Measurements from ENCODE around the gene MPP2.
A peak's percentile ranks its signal among the peaks of the same experiment; 100 is the strongest.
"Not testable (repeated sequence)": the region's sequence is repeated elsewhere in the genome, so short reads cannot be mapped to it uniquely, and the experiment has no call there.

Gene MPP2

GRCh38 chr17:43873815-43874214 lies 33.5 kb downstream of the MPP2 start:
- no peak for DNase-seq

- DNase-seq: no peak
Measured at GRCh38 chr17:43873091-43873490, 34.2 kb downstream of the MPP2 start.

GRCh38 chr17:43871946-43872690 lies 35.2 kb downstream of the MPP2 start:
- no peak for DNase-seq

- not testable (repeated sequence) for DNase-seq
Measured at GRCh38 chr17:43869031-43869430, 38.3 kb downstream of the MPP2 start.

DNA sequence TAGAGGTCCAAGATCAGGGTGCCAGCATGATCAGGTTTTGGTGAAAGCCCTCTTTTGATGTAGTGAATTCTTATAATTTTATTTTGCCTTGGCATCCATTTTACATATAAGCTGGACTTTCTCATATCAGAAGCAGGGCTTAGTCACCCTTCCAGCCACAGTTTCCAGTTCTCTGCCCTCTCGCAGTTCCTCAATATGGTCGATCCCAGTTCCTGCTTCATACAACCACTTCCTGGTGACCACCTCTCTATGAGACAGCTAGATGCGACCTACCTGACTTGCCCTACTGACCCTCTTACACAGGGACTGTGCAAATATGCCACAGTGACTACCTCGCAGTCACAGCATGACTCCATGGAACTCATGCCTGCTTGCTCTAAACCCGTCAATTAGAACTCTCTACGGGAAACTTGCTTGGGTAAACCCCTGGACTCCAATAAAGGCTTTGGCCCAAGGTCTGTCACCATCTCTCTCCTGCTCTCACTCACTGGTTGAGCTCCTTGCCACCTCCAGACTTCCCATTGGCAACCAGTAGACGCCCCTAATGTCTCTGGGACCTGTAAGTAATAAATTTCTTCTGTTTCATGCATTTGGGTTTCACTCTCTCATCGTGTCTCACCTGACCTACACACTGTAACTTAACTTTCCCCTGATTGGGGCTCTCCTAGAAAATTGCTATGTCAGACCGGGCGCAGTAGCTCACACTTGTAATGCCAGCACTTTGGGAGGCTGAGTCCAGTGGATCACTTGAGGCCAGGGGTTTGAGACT lies 38.9 kb downstream of the MPP2 start:
- peak; percentile 84 for DNase-seq

DNA sequence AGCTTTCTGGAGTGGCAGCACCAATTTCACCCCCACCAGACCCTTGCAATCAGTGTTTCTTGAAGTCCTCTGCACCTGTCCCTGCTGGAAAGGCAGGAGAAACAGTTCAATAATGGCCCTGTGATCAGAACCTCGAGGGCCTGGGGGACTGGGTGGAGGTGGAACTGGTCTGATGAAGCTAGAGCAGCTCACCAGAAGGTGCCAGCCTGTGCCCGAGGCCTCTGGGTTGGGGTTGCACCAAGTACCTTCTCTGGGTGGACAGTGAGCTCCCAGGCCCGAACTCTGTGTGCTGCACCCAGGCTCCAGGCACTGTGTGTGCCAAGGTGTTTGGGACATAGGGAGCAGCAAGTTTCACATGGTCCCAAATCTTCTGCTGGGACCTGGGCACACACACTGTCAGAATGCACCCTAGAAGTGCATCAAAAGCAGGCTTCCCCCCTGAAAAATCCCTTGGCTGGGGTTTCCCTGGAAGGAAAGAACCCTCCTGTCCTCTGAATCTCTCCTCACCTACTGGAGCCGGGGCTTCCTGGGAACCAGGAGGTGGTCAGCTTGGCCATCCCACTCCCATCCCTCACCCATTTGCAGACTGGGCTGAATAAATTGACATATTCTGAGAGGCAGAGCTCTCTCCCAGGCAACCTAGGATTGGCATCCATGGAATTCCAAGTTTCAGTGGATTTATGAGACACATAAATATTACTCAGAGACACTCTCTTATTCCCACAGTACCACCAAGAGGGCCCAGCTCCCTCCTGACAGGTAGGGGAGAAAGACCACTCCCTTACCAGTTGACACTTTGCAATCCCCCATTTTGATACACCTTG lies 43.0 kb downstream of the MPP2 start:
- DNase-seq: no peak

- DNase-seq: no peak
Measured at GRCh38 chr17:43861960-43862359, 45.4 kb downstream of the MPP2 start.

DNA sequence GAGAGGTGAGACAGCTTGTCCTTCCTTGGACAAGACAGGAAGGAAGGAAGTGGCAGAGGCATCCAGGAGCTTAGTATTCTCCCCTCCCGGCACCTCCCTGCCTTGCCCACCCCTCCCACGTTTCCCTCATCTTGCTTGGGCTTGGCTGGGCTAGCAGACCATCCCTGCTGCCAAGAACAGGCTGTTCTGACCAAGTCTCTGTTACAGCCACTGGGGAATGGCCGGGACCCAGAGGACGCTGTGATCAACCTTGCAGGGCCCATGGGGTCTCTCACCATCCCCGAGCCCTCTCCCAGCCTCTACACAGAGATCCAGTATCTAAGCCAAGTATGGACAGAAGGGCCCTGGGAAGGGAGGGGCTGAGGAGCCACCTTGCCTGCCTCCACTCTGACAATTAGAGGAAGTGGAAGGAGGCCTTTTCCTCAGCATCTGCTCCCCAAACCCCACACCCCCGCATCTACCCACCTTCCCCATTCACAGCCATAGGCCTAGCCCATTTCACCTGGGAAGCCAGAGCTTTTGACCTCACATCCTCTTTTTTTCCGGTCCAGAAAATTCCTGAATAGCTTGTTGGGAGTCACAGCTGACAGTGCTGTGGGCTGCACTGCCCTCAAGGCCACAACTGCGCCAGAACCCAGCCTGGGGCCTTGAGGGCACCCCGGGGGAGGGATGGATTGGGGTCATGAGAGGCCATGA lies 46.3 kb downstream of the MPP2 start:
- DNase-seq: peak; percentile 30

GRCh38 chr17:43860077-43860725 lies 47.1 kb downstream of the MPP2 start:
- DNase-seq: no peak

DNA sequence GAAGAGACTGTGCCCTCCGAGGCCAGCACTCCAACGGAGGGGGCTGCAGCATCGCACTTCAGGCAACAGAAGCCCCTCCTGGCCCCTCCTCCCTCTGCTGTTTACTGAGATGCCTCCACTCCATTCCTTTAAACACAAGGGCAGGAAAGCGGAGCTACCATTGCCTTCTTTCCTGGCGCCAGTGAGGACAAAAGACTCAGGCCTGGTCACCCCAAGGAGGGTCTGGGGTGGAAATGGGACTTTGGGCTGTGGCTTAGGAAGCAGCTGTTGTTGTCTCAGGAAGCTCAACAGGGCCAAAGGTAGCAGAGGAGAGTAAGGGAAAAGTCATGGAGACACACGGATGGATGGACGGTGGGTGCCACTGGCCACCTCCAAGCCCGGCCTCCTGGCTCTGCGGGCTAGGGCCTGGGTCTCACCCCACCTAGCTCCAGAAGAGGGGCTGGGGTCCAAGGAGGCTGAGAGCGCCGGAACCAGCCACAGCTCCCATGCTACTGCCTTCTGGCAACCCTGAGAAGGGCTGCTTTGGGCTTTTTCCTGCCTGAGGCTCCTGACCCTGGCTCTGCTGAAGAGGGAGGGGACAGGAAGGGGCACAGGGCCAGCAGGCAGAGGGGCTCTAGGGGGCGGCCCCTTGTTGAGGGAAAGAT lies 49.3 kb downstream of the MPP2 start:
- DNase-seq: no peak

- DNase-seq: no peak
Measured at GRCh38 chr17:43857141-43857540, 50.2 kb downstream of the MPP2 start.

DNA sequence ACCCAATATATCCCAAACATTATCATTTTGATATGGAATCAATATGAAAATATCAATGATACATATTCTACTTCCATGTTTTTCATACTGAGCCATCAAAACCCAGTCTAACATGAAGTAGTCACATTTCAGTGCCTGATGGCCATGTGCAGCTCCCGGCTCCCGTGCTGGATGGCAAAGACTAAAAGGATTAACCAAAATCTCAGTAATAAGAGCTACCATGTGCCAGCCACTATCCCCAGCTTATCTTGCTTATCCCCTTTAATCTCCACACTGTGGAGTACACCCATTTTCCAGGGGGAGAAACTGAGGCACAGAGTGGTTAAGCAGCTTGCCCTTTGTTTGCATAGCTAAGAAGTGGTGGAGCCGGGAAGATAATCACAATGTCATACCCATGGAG lies 51.2 kb downstream of the MPP2 start:
- no peak for DNase-seq

GRCh38 chr17:43855061-43855460 lies 52.3 kb downstream of the MPP2 start:
- DNase-seq: no peak

DNA sequence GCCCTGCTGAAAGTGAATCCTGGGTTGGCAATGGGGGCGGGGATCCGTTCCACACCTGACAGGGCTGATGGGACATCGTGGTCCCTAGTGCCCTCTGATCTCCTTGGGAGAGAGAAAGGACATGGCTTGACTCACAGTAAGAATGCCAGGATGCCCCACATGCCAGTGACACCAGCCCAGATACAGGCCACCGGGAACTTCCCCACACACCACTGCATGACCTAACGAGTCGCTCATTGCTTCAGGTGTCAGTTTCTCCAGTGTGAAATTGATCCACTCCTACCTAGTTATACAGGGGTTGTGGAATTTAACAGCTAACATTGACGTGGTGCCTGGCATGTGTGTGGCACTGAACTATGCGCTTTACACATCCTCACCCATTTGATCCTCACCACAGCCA lies 52.8 kb downstream of the MPP2 start:
- DNase-seq: no peak

DNA sequence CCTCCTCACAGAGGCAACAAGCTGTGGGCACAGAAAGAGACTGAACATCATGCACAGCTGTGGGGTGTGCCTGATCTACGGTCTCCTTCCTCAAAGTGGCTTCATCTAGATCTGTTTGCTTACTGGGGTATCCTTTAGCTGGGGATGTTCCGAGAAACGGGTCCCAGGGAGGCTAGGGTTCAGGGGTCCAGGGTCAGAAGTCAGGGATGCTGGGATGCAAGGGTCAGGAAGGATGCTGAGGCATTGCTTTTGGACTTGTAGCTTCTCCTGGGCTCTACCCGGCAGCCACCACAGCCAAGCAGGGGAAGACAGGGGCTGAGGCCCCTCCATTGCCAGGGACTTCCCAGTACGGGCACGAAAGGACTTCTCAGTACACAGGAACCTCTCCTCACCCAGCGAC lies 53.8 kb downstream of the MPP2 start:
- DNase-seq: no peak

DNA sequence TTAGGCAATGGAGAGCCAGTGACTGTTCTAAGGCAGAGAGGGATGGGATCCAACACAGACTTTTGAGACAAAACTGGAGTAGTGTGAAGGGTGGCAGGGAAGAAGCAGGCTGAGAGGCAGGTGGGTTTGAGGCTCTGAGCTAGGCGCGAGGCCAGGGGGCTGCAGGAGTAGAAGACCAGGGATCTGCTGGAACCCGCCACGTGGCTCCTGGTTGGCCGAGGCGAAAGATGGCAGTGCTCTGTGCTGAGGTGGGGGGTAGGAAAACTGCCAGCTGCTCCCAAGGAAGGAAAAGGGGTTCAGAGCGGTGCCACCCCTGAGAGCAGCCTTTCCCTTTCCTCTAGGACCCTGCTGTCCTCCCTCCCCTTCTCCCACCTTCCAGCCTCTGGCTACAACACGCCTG lies 54.8 kb downstream of the MPP2 start:
- DNase-seq: no peak

DNA sequence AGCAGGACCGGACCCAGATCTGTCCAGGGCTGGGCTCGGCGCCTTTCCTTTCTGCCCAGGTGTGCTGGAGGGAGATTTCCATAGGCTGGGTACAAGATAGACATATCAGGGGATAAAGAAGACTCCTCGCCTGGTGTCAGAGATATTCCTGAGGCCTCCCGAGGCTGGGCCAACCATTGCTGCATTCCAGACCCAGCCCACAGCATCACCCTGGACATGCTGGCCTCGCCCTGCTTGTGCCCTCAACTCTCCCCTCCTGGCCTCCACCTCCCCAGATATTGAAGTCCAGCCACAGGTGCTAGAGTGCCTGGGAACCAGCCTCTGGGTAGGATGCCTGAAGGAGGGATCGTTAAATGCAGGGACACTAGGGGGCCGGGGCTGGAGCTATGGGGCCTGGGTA lies 58.2 kb downstream of the MPP2 start:
- DNase-seq: no peak

DNA sequence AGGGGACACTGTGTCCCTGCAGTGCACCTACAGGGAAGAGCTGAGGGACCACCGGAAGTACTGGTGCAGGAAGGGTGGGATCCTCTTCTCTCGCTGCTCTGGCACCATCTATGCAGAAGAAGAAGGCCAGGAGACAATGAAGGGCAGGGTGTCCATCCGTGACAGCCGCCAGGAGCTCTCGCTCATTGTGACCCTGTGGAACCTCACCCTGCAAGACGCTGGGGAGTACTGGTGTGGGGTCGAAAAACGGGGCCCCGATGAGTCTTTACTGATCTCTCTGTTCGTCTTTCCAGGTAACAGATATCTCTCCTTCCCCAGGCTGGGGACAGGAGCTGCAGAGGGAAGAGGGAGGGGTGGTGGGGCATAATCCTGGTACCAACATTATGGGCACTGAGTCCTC lies 58.7 kb downstream of the MPP2 start:
- no peak for DNase-seq

- peak; percentile 3 for DNase-seq
Measured at GRCh38 chr17:43846963-43847371, 60.4 kb downstream of the MPP2 start, which contains the start of gene CD300LG. Gene CD300LG (plus strand): TSS chr17:43847176. CDS start chr17:43847217, 41 bp downstream.

DNA sequence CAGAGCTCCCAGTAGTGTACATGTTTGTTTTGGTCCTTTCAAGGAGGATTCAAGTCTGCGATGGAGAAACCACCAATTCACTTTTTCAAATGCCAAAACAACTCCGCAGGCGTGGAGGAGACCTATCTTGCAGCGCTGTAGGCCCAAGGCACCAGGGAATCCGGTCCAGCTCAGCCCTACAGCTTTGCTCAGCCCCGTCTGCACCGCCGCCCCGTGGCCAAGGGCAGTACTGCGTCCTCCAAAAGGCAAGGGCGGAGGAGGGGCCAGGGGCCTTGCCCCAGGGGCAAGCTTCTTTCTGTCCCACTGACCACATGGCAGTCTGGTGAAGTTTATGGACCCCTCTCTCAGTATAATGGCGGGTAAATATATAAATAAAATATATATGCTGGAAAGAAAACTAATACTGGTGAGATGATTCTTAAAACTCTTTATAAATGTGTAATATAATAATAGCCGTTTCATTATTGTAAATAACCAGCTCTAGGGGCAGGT lies 61.1 kb downstream of the MPP2 start:
- peak; percentile 56 for DNase-seq

DNA sequence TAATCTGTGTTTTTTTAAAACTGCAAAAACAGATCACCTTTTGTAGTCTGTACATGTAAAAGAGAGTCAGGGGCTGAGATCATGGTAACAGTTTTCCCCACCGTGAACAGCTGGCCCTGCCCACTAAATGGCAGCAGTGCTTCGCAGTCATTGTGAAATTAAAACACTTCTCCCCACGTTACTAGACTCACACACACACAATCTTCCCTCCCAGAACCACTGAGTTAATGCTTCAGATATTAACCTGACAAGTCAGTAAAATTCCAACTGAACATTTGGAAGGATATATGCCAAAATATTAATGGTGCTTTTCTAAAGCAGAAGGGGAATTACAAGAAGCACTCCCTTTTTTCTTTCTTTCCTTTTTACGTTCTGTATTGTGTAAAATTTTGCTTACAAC lies 61.6 kb downstream of the MPP2 start:
- no peak for DNase-seq

GRCh38 chr17:43844241-43844640 lies 63.1 kb downstream of the MPP2 start:
- no peak for DNase-seq

All from MV-4-11 (cell line).